ENCODE measurements around the gene TMEM271. TPM values are rescaled to one million over a fixed set of nuclear protein-coding genes. Genes with fewer than 3 reads are reported as not detected.
"Not testable (repeated sequence)": the region's sequence is repeated elsewhere in the genome, so short reads cannot be mapped to it uniquely, and the experiment has no call there.

Gene TMEM271
- total RNA-seq, 2 donors from 2014 or later = not detected

DNA sequence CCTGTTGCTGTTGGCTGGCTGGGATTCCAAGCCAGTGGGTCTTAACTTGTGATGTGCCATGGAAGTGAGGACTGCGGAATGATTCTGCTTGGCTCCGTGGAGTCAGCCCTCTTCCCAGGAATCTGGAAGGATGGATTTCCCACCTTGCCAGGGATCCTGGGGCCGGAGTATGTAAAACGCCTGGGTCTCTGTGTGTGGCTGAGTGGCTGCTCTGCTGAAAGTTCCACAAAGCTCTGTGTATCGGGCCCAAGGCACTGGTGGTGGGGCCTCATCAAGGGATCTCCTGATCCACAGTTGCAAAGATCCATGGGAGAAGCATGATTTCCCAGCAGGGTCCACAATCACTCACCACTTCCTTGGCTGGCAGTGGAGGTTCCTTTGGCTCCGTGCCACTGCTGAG is 24.1 kb upstream of the TMEM271 start:
- Histone ChIP-seq H3K4me1 (ENCODE audit: control insufficient read depth in 1 of 2, low read depth in 2 of 2) (no peaks in the 10 kb centered on the region), H3K27ac (no peak overlapping the region), H3K36me3 (no peaks in the 10 kb centered on the region), H3K4me3 (no peak overlapping the region), H3K9me3 (no peaks in the 10 kb centered on the region), H3K27me3 (replicated peaks; ENCODE audit: insufficient read depth) (no peaks in the 10 kb centered on the region)
- no peak for DNase-seq (ENCODE audit: low spot score)
- TF ChIP-seq, protein P1, sequence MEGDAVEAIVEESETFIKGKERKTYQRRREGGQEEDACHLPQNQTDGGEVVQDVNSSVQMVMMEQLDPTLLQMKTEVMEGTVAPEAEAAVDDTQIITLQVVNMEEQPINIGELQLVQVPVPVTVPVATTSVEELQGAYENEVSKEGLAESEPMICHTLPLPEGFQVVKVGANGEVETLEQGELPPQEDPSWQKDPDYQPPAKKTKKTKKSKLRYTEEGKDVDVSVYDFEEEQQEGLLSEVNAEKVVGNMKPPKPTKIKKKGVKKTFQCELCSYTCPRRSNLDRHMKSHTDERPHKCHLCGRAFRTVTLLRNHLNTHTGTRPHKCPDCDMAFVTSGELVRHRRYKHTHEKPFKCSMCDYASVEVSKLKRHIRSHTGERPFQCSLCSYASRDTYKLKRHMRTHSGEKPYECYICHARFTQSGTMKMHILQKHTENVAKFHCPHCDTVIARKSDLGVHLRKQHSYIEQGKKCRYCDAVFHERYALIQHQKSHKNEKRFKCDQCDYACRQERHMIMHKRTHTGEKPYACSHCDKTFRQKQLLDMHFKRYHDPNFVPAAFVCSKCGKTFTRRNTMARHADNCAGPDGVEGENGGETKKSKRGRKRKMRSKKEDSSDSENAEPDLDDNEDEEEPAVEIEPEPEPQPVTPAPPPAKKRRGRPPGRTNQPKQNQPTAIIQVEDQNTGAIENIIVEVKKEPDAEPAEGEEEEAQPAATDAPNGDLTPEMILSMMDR (IDR thresholded peaks at IDR 0.05) = no peak
- ATAC-seq (ENCODE audit: insufficient number of reproducible peaks, low FRiP score, low read depth) = no peak

DNA sequence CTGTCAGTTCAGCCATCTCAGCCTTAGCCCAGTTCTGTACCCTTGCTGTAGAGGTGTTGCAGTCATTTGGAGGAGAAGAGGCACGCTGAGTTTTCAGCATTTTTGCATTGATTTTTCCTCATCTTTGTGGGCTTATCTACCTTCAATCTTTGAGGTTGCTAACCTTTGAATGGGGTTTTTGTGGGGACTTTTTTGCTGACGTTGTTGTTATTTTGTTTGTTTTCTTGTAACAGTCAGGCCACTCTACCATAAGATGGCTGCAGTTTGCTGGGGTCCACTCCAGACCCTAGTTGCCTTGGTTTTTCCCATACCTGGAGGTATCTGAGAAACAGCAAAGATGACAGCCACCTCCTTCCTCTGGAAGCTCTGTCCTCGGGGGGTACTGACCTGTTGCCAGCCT is 22.8 kb upstream of the TMEM271 start:
- Histone ChIP-seq H3K4me3 (no peak overlapping the region), H3K36me3 (no peaks in the 10 kb centered on the region), H3K9me3 (no peaks in the 10 kb centered on the region), H3K4me1 (ENCODE audit: control insufficient read depth in 1 of 2, low read depth in 2 of 2) (no peaks in the 10 kb centered on the region), H3K27ac (no peak overlapping the region), H3K27me3 (replicated peaks; ENCODE audit: insufficient read depth) (no peaks in the 10 kb centered on the region)
- ATAC-seq (ENCODE audit: insufficient number of reproducible peaks, low FRiP score, low read depth) = no peak
- TF ChIP-seq, protein P1 (IDR thresholded peaks at IDR 0.05) = no peak
- no peak for DNase-seq (ENCODE audit: low spot score)

DNA sequence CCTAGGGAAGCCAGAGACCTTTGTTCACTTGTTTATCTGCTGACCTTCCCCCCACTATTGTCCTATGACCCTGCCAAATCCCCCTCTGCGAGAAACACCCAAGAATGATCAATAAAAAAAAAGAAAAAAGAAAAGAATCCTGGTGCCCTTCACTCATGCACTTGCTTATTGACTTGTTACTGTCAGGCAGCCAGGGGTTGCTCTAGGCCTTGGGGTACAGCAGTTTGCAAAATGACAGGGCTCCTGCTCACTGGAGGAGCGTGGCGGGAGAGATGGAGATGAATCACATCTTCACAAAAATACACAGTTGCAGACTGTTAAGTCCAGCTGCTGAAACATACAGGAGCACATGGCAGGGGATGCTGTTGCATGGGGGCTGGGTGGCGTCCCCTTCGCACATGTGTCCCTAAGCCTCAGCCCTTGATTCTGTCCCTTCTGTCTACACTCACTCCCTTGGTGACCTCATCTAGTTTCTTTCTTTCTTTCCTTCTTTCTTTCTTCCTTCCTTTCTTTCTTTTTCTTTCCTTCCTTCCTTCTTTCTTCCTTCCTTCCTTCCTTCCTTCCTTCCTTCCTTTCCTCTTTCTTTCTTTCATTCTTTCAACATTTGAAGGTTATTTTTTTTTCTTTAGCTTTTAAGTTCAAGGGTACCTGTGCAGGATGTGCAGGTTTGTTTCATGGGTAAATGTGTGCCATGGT is 16.9 kb upstream of the TMEM271 start:
- Histone ChIP-seq H3K4me3 (no peak overlapping the region), H3K4me1 (ENCODE audit: control insufficient read depth in 1 of 2, low read depth in 2 of 2) (no peaks in the 10 kb centered on the region), H3K36me3 (no peaks in the 10 kb centered on the region), H3K27ac (no peak overlapping the region), H3K9me3 (no peaks in the 10 kb centered on the region), H3K27me3 (replicated peaks; ENCODE audit: insufficient read depth) (no peaks in the 10 kb centered on the region)
- no peak for ATAC-seq (ENCODE audit: insufficient number of reproducible peaks, low FRiP score, low read depth)
- TF ChIP-seq, protein P1 (IDR thresholded peaks at IDR 0.05) = no peak
- DNase-seq (ENCODE audit: low spot score) = no peak

DNA sequence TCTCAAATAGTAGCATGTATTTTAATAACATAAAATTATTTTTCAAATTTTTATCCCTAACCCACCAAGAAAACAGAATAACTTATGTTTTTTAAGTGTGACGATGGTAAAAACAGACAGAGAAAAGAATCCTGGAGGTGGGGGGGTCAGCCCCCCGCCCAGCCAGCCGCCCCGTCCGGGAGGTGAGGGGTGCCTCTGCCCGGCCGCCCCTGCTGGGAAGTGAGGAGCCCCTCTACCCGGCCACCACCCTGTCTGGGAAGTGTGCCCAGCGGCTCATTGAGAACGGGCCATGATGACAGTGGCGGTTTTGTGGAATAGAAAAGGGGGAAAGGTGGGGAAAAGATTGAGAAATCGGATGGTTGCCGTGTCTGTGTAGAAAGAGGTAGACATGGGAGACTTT is 16.1 kb upstream of the TMEM271 start:
- DNase-seq (ENCODE audit: low spot score); H3K9me3 ChIP-seq; H3K36me3 ChIP-seq; H3K4me1 ChIP-seq (ENCODE audit: control insufficient read depth in 1 of 2, low read depth in 2 of 2); H3K27me3 ChIP-seq (replicated peaks; ENCODE audit: insufficient read depth); H3K27ac ChIP-seq; H3K4me3 ChIP-seq; ATAC-seq (ENCODE audit: insufficient number of reproducible peaks, low FRiP score, low read depth): not testable (repeated sequence)

DNA sequence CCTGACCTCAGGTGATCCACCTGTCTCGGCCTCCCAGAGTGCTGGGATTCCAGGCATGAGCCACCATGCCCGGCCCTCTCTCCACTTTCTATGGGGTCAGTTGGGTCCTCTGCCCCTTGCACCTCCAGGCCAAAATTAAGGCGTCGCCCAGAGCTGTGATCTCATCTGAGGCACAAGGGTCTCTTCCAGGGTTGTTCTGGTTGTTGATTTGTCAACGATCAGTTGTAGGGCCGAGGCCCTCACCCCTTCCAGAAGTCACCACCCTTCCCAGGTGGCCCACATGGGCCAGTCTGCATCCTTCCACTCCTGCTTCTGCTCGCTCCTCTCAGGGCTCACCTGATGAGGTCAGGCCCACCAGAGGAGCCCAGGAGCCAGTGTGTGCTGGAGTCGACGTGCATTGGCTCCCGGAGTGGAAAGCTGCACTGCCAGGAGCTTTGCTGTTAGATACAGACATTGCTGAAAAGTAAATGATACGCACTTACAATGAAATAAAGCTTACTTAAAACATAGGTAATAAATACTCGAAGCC is 14.3 kb upstream of the TMEM271 start:
- no peaks in the 10 kb centered on the region for H3K36me3 ChIP-seq
- DNase-seq (ENCODE audit: low spot score) = no peak
- no peak overlapping the region for H3K27ac ChIP-seq
- no peaks in the 10 kb centered on the region for H3K4me1 ChIP-seq (ENCODE audit: control insufficient read depth in 1 of 2, low read depth in 2 of 2)
- H3K27me3 ChIP-seq (replicated peaks; ENCODE audit: insufficient read depth) = no peaks in the 10 kb centered on the region
- no peaks in the 10 kb centered on the region for H3K9me3 ChIP-seq
- H3K4me3 ChIP-seq = no peak overlapping the region
- TF ChIP-seq, protein P1 (IDR thresholded peaks at IDR 0.05) = no peak
- no peak for ATAC-seq (ENCODE audit: insufficient number of reproducible peaks, low FRiP score, low read depth)

Measured in thoracic aorta (tissue), 2 donors.